Stimulated activated CD4-positive, alpha-beta T cell treated with anti-CD3 and anti-CD28 coated beads, Interleukin-2, amount 100 ng/mL, for 24 hours (primary cell): ENCODE measurements around the gene INPP5F.
A peak's percentile ranks its signal among the peaks of the same experiment; 100 is the strongest.
"Not testable (repeated sequence)": the region's sequence is repeated elsewhere in the genome, so short reads cannot be mapped to it uniquely, and the experiment has no call there.

Experiments used
- DNase-seq, 2 donors: peaks; one replicate each; pipeline ENCODE4 v3.0.0-alpha.2; 2020

The INPP5F gene

DNA sequence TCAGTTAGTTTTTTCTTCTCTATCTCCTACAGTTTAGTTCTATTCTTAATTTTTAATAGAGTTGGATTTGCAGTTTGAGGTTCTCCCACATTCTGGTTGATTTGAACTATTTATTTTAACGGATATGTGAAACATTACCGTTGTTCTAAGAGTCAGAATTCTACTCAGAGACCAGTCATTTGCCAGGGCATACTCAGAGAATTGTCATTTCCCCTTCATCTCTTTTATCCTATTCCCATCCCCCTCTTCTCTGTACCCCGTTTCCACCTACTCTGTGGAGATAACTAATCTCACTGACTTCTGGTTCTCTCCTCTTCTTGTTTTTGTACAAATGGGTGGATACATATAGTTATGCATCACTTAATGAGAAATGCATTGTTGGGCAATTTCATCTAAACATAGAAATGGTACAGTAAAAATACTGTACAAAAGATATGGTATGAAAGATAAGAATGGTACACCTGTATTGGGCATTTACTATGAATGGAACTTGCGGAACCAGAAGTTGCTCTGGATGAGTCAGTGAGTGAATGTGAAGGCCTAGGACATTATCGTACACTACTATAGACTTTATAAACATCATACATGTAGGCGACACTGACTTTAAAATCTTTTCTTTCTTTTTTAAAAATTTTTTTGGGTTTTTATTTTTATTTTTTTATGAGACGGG is 53.1 kb downstream of the INPP5F start:
- DNase-seq: no peak

DNA sequence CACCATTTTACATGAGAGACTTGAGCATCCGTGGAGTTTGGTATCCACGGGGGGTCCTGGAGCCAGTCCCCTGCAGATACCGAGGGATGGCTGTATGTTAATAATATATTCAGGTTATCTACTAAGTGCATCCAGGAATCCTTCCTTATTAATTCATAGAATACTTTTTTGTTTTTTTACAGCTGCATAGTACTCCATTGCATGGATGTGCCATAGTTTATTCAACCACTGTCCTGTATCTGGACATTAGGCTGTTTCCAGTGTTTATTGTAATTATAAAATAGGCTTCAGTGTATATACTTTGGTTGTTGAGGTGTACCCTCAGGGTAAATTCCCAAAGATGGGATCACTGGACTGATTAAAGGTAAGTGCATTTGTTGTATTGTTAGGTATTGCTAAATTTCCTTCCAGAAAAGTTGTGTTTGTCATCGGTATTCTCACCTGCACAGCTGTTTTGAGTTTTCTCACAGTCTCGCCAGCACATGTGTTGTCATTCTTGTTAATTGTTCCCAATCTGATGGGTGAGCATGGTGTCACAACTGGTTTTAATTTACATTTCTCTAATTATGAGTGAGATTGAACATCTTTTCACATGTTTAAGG is 55.1 kb downstream of the INPP5F start:
- DNase-seq: no peak

GRCh38 chr10:119781498-119781897 is 55.6 kb downstream of the INPP5F start:
- no peak for DNase-seq

DNA sequence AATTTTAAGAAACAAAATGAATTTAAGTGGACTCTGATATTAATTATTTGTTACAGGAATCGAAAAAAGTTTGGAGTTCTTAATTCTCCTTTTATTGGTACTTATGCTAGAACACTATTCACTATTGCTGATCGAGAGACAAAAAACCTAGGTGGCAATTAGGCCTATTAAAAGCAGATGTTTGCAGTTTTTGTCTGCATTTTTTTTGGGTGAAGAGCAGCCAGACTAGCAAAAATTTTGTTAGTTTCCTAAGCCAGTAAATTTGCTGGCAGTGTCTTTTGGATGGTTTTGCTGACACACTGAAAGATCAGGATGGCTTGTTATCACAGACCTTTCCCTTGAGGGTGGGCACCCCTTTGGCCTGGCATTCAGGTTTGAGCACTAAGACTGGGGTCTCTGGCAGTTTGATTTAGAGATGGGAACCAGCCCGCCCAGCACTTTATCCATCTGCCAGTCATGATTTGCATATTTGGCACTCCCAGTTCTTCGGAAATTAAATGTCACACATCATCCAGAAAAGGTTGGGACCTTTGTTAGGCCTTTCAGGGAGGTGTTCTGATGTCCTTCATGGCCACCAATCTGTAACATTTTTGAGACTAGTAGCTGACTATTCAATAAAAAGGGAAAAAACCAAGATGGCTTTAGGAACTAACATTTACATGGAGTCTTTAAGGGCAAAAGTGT is 57.3 kb downstream of the INPP5F start:
- DNase-seq: no peak

DNA sequence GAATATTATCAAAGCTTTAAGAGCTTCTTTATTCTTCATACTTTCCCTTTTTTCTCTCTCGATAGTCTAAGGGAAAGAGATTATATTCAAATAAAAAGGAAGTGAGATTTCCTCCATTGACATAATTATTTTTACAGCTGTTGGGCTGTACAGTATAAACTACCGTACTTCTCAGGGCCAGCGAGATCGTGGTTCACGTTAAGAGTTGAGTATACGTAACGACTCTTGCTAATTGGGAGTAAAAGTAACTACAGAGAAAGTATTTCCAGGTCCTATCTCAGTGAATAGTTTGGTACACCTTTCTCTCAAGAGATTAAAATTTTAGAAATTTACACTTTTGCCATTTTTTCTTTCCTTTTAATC is 57.8 kb downstream of the INPP5F start:
- no peak for DNase-seq

DNA sequence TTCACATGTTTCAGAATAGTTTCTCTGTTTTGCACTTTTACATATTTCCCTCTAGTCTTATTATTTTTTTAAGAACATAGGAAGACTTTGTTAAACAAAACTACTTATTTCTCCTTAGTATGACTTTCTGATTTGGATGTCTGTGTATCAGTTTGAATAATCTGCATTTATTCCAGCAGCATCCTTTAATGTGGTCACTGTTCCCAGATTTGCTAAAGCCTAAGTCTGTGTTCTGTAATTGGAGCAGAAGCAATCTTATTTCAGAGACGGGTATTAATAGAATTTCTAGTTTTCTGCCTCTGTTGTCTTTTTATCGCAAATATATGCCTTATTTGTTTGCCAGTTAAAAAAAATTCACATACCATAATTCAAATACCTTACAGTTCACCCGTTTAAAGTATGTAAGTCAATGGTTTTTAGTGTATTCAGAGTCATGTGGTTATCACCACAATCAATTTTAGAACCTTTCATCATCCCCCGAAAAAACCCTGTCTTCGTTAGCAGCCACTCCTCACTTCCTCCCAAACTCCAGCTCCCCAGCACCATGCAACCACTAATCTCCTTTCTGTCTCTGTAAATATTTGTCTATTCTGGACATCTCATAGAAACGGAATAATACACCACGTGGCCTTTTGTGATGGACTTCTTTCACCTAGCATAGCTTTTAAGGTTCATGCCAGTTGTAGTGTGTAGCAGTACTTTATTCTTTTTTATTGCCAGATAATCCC is 58.7 kb downstream of the INPP5F start:
- no peak for DNase-seq

DNA sequence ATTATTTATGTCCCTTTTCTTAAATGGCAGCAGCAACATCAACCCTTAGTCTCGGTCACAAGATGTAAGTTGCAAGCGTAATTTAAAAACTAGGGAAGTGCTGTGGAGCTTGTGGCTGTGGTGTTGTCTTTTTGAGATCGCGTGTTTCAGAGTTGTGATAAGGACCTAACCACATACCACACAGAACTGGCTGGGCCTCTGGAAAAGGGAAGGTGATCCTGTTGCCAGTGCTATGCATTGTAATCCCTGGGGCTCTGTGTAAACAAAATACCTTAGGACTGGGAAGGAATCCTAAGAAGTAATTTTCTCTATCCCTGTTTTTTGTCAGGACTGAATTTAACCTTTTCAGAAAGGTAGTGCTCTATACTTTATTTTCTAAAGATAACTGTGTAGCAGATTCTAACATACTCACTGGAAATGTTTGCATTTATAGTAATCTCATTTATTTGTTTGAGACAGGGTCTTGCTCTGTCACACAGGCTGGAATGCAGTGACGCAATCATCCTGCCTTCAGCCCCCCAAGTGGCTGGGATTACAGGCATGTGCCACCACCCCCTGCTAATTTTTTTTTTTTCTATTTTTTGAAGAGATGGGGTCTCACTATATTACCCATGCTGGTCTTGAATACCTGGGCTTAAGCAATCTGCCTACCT is 60.4 kb downstream of the INPP5F start:
- no peak for DNase-seq

- DNase-seq: not testable (repeated sequence)
Measured at GRCh38 chr10:119795101-119795500, 69.3 kb downstream of the INPP5F start.

GRCh38 chr10:119796039-119796438 is 70.2 kb downstream of the INPP5F start:
- DNase-seq: no peak

DNA sequence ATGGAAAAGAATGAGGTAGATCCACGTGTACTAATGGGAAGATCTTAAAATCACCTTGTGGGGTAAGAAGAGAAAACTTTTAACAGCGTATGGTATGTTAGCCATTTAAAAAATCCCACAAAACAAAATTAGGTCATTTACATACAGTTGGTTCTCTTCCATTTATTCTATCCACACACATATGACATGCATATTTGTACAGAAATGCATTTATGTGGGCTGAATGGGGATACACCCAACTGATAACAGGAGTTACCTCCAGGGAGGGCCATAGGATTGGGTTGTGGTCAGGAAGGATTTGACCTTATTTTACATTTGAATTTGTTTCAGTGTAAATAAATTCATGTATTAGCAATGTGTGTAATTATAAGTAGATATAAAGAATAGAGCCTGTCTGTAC is 75.3 kb downstream of the INPP5F start:
- DNase-seq: no peak

GRCh38 chr10:119801998-119802538 is 76.2 kb downstream of the INPP5F start:
- DNase-seq: no peak

DNA sequence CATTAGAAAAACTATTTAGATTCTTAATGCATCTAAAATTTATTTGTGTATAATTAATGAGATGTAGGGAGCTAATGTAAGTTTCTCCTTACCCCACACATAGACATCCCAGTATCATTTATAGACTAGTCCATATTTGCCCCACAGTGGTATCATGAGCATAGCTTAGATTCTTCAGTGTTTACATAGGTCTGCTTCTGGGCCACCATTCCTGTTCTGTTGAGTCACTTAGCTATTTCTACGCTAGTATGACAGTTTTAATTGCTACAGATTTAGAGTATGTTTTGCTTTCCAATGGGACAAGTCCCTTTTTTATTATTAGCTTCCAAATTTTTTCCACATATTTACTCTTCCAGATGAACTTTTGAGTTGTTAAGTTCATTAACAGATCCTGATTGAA is 77.4 kb downstream of the INPP5F start:
- no peak for DNase-seq

DNA sequence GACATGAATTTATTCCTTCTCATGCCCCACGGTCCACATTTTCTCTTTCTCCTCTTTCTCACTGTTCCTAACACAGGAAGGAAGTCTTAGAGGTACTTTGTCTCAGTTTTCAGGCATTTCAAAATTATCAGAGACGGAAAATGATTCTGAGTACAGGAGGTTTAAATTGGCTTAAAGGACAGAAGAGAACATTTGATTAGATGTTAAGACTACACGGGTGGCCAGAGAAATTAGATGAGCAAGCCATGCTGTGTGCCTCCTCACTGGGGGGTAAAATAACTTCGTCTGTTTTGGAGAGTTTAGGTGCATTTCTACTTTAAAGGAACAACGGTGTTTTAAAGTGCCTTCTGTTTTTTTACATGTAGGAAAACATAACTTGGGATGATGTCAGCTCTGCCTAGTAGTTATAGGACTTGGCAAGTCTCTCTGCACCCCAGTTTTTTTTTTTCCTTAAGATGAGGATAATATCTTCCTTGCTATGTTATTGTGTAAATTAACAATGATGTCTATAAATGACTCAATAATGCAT is 79.9 kb downstream of the INPP5F start:
- DNase-seq: no peak

DNA sequence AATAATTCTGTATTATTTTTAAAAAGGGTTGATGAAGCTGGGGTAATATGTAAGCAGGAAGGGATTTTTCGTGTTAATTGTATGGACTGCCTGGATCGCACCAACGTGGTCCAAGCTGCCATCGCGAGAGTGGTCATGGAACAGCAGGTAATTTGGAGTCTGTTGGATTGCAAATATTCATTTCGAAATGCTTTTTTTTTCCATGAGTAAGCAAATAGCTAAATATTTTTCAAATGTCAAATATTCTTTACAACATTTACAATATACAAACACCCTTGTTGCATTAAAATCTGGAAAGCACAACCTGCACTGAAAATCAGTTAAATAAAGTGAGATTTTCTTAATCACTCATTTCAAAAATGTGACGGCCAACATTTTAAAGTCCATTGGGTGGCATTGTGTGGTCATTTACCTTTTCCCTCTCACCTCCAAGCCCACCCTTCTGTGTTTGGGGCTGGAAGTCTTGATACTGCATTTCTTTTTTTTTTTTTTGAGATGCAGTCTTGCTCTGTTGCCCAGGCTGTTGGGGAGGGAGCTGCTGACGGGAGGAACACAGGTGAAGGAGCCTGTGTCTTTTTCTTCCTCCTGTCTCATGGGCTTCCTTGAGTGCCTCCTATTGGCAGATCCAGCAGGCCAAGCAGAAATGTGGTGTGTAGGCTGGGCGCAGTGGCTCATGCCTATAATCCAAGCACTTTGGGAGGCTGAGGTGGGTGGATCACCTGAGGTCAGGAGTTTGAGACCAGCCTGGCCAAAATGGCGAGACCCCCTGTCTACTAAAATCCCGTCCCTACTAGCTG is 80.7 kb downstream of the INPP5F start:
- no peak for DNase-seq

DNA sequence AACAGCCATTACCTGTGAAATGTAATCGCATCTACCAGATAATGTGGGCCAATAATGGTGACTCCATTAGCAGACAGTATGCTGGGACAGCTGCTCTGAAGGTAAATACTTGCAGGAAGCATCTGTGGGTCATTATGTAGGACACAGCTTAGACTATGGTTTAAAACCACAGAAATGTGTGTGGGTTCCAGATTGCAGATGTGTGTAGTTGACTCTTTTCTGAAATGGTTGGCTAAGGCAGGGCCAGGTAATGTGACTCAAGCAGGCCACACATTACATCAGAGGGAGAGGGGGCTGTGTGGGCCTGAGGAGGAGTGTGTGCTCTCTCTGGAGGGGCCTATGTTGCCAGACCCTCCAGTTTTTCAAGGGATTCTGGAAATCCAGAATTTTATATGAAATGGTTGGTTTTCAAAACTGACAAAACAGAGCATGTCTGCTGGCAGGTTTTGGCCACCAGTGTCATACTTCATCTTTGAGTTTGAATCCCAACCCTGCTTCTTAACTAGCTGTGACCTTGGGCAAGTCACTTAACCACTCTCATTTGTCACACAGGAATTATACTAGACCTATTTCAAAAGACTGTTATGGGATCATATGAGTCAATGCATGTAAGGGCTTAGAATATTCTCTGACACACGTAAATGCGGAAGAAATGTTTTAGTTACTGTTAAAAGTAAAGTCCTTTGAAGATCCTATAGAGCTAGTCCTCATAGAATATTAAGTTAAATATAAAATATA is 82.3 kb downstream of the INPP5F start:
- no peak for DNase-seq

- no peak for DNase-seq
Measured at GRCh38 chr10:119811122-119811521, 85.3 kb downstream of the INPP5F start.

DNA sequence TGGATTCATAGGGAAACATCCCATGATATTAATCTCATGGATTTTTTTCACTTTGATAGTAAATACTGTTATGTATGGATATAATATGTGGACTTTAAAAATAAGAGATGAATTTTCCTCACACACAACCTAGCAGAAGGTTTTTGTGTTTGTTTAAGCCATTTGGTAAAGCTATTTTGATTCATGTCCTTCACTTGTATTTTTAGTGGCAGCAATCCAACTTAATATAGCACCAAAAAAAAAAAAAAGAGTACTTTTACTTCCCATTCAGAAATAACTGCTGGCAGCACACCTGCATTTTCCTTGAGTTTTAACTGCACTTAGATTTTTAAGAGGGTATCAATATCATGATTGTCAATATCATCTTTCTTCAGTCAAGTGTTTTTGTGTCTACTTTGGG is 86.8 kb downstream of the INPP5F start:
- DNase-seq: no peak

DNA sequence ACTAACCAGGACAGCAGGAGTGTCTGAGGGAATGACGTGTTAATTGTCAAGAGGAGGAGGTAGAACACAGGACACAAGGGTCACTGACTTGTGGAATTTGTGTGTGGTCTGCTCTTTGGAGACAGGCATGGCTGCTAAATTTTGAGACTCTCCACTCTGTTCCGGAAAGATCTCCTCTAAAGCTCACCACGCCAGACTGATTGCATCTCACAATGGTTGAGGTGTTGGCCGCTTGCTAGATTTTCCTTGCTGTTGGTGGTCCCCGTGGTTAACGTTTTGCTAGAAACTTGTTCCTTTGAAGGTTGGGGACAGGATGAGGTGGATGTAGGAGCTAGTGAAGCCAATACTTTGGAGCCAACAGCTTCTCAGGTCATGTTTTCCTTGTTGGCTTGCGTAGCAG is 89.8 kb downstream of the INPP5F start:
- no peak for DNase-seq

GRCh38 chr10:119817991-119818888 is 92.4 kb downstream of the INPP5F start:
- DNase-seq: peak in 1 of 2 donors; percentile 17

DNA sequence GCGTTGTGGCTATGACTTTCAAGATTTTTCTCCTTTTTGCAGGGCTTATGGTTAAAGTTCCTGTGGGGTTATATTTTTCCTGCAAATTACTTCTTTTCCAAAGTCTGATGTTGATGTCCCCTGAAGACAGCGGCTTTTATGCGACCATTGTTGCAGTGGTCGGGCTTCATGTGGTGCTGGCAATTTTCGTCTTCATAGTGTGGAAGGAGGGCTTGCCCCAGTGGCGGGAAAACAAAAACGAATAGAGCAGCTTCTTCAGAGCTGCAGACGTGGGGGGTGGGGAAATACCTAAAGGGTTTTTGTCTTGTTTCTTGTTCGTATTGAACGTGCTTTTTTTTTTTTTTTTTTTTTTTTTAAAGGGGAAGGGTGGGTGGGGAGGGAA is 93.0 kb downstream of the INPP5F start:
- no peak for DNase-seq
